NCI-H774 (cell line): ENCODE results near the gene WDFY1.

ENCODE experiments used
- DNase-seq: peaks from one replicate; lab custom pipeline; 2025; lab: John Stamatoyannopoulos, UW

Gene WDFY1

DNA sequence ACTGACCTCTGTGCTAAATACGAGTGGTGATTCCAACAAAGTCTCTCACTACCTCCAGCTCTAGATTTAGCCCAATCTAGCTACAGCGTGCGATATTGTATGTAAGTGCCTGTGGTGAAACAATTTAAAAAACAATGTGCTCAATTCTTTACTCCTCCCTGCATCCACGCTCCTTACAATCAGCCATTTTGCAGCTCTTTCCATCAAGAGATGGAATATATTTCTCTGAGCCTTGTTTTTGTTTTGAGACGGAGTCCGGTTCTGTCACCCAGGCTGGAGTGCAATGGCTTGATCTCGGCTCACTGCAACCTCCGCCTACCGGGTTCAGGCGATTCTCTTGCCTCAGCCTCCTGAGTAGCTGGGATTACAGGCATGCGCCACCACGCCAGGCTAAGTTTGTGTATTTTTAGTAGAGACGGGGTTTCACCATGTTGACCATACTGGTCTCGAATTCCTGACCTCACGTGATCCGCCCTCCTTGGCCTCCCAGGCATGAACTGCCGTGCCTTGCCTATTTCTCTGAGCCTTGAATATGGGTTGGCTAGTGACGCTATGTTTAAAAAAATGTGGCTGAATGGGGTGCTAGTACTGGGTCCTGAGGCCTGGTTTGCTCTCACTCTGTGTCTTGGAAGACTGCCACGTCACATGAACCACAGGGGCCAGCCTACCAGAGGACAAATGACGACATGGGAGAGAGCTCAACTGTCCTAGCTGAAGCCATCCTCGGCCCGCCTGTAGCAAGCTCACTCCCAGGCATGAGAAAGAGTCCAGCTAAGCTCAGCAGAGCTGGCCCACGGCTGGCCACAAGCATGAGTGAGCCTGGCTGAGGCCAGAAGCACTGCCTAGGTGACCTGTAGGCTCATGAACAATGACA, 14.8 kb downstream of the WDFY1 start:
- no peak for DNase-seq

- DNase-seq, result no peak
Measured at GRCh38 chr2:223929571-223930102, 15.5 kb downstream of the WDFY1 start.

DNA sequence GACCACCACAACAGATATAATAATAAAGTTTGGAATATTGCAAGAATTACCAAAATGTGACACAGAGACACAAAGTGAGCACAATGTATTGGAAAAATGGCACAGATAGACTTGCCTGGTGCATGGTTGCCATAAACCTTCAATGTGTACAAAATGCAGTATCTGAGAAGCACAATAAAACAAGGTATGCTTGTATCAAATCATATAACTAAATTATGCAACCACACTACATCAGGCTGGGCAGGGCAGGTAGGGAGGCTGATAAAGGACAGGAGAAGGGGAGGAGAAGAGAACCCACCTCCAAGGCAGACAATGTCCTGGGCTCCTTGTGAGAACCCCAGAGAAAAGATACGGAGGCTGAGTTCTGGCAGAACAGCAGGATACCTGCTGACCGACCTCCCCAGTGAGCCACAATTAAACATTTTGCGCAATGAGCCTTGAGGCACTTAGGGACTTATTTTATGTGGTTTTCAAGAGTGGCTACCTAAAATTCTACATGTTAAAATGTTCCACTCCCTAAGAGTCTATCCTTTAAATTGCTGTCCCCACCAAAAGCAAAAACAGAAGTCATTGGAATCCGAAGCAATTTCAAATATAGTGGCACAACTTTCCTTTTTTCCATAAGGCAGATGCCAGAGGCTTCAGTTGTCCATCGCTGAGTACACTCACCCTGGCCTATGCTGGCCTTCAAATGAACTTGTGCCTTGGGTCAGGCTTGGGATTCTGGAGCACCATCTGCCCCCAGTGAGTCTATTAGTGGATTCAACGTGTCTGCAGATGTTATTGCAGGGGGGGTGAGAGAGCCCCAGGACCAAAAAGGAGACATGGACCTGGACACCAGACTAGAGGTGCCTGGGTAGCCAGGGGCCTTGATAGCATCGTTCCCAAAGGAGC, 16.8 kb downstream of the WDFY1 start:
- no peak for DNase-seq

DNA sequence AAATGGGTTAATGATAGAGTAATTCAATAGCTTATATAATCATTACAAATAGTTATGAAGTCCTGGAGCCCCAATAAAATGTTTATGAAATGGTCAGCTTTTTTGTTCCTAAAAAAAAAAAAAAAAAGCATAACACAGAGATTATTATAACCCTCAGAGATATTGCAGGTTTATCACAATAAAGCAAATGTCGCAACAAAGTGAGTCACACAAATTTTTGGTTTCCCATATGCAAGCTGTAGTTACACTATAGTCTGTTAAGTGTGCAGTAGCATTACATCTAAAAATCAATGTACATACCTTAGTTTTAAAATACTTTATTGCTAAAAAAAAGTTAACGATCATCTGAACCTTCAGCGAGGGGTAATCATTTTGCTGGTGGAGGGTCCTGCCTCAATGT, 20.0 kb downstream of the WDFY1 start:
- no peak for DNase-seq

GRCh38 chr2:223923976-223924375, 21.2 kb downstream of the WDFY1 start:
- no peak for DNase-seq

DNA sequence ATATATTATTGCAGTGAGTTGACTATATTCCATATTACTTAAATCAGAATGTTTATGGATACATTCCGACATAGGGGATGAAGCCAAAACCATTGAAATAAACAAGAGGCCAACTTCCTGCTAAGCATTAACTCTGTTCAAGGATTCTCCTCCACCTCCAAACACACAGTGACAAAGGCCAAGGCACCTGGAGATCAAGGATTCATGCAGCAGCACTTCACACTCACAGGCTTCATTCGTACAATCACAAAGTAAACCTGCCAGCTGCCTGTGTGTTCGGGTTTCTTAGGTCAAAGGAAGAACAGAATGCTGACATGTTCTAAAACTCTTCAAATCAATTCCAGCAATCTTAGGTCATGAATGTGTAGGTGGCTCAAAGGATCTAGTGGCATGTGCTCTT, 22.8 kb downstream of the WDFY1 start:
- DNase-seq, result no peak

GRCh38 chr2:223921204-223921603, 23.9 kb downstream of the WDFY1 start:
- DNase-seq, result no peak

GRCh38 chr2:223920109-223920508, 25.0 kb downstream of the WDFY1 start:
- DNase-seq, result no peak

GRCh38 chr2:223918671-223919134, 26.4 kb downstream of the WDFY1 start:
- DNase-seq, result no peak

- no peak for DNase-seq
Measured at GRCh38 chr2:223916181-223916920, 28.8 kb downstream of the WDFY1 start.

DNA sequence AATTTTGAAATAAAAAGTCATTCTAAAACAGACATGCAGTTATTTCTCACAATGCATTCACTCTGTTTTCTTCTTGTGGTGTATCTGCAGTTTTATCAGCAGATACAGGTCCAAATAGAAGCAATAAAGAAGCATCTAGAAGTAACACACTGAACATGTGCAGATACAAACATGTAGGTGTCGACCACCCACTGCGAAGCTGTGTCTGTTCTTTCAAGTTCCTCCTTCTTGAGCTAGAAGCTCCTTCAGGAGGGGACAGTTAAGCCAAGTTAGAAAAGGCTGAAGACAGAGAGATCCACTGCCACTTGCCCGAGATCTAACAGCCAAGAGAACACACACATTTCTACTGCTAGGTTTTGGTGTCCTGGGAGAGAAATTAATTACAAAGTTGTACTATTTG, 30.1 kb downstream of the WDFY1 start:
- DNase-seq, result no peak

GRCh38 chr2:223914324-223914723, 30.8 kb downstream of the WDFY1 start:
- DNase-seq, result no peak

DNA sequence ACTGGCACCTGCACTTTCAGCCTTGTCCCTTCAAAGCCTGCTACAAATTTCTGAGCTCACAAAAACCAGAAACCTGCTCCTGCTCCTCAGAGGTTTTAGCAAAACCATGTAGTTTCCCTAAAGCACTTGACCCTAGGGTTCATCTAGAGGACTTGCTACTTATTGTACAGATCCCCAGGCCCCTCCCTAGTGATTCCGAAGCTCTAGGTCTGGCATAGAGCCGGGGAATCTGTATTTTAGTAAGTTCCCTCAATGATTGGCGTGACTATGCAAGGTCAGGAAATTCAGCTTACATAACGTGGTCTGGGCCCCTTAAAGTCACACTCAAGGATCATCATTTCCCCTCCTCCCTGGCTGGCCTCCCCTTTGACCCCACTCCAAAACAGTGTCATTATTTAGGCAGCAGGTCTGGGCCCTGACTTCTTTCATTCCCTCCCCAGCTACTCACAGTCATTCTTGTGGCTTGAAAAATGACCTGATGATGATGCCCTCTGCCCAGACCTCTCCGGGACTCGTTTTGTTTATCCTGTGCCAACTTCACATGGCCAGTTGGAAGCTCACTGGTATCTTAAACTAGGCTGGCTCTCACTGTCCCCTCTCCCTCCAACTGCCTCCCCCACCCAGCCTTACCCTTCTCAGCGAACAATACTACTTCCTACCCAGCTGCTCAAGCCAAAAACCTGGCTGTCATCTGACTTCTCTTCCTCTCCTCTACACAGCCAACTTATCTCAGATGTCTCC, 36.0 kb downstream of the WDFY1 start:
- DNase-seq, result no peak

- no peak for DNase-seq
Measured at GRCh38 chr2:223908304-223908998, 36.7 kb downstream of the WDFY1 start.

DNA sequence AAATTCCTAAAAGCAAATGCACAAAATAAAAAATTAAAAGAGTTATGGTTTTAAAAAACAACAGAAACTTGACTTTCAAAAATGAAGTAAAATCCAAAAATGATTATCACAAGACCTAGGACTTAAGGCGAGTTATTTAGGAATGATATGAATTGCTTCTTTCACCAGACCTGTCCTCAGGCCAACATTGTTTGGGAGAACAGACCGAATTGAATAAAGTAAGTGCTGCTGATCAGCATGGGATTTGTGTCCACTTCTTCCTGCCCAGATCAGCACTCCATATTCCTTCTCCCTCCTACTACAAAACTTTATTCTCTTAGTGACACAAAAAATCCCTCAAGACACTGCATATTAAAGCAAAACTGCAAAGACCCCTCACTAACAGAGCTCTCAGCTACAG, 39.1 kb downstream of the WDFY1 start:
- DNase-seq, result no peak

DNA sequence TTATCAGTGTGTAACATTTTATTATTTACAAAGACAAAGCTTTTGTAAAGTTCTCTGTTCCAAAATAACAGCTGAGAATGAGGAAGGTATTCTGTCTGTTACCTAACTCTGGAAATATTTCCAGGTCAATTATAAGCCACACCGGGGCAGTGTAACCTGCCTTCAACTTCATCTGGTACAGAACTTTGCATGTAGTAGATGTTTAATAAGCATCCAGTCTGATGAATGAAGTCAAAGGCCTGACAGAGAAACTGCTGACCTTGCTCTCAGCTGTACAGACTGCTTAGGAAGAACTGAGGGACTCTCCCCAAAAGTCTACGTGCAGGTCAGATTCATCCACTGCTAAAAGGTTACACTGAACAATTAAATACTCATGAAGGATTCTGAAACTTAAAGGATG, 43.3 kb downstream of the WDFY1 start:
- DNase-seq, result no peak

DNA sequence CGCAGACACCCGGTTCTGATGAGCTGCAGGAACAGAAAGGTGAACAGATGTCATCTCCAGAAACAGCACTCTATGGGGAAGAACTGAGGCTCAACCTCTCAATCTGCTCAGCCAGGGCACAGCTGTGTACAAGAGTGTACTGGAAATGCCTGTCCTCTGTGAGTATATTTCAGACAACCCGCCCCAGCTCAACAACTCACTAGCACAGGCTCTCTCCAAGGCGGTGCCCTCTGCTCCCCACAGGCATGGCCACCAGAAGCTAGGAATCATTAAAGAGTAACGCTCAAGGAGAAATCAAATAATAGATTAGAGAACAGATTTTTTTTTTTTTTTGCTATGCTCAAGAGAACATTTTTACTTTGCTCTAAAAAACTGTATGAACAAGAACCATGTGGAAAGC, 43.8 kb downstream of the WDFY1 start:
- no peak for DNase-seq

- no peak for DNase-seq
Measured at GRCh38 chr2:223900531-223900930, 44.6 kb downstream of the WDFY1 start.

- no peak for DNase-seq
Measured at GRCh38 chr2:223900066-223900465, 45.1 kb downstream of the WDFY1 start.

DNA sequence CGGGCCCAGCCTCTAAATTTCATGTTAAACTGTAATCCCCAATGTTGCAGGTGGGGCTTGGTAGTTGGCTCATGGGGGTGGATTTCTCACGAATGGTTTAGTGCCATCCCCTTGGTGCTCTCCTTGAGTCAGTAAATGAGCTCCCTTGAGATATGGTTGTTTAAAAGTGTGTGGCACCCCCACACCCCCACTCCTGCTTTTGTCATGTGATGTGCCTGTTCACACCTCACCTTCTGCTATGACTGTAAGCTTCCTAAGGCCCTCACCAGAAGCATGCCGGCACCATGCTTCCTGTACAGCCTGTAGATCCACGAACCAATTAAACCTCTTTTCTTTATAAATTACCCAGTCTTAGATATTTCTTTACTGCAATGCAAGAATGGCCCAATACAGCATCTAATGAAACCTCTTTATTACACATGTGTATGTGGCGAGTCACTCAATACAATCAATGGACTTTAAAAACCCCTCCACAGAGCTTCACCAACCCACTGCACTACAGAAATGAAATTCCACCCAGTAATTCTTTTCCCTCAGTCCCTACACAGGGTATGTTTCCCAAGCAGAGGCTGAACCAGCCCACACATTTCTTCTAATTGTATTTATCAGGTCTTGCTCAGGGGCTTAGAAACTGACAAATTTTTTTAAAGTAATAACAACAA, 47.3 kb downstream of the WDFY1 start:
- DNase-seq, result no peak
